Measurements from ENCODE around the gene RBBP8NL. TPM values are rescaled to one million over a fixed set of nuclear protein-coding genes. Genes with fewer than 3 reads are reported as not detected.
A peak's percentile ranks its signal among the peaks of the same experiment; 100 is the strongest.

RBBP8NL gene
- total RNA-seq, 1 experiment from 2014 or later: 1.5 TPM

GRCh38 chr20:62455929-62456328 lies 28.6 kb upstream of the RBBP8NL start:
- H3K9me3 Mint-ChIP-seq: no peaks in the 10 kb centered on the region
- H3K27ac Mint-ChIP-seq: peak overlapping the region; percentile 94
- H3K4me3 Mint-ChIP-seq: no peak overlapping the region
- no peaks in the 10 kb centered on the region for H3K36me3 Mint-ChIP-seq
- CTCF ChIA-PET: interaction anchor here (1.5 kb wide), 1 partner anchor 26 kb away, joined by 4 read pairs; no protein-coding TSS in a partner anchor
- peaks cover 5% of the 10 kb centered on the region; the same call in 1 of the 2 replicates for H3K4me1 Mint-ChIP-seq
- ATAC-seq (no peak), DNase-seq (ENCODE audit: low spot score) (no peak)
- H3K27me3 Mint-ChIP-seq (ENCODE audit: low read depth): no peaks in the 10 kb centered on the region
- TF ChIP-seq MAX (CRISPR knock-in tag; IDR thresholded peaks at IDR 0.05) (no peak), NFE2L1 (CRISPR knock-in tag; IDR thresholded peaks at IDR 0.05) (no peak), NR3C1 (CRISPR knock-in tag; conservative IDR thresholded peaks at IDR 0.05; ENCODE audit: low read depth) (no peak), RELA (CRISPR knock-in tag; IDR thresholded peaks at IDR 0.05; ENCODE audit: borderline replicate concordance) (no peak), RORB (CRISPR knock-in tag; IDR thresholded peaks at IDR 0.05) (no peak), ZNF396 (CRISPR knock-in tag; IDR thresholded peaks at IDR 0.05; ENCODE audit: borderline replicate concordance) (no peak), PRRX2 (CRISPR knock-in tag; IDR thresholded peaks at IDR 0.05) (no peak), NFYB (CRISPR knock-in tag; conservative IDR thresholded peaks at IDR 0.05; ENCODE audit: low read depth) (no peak), E2F5 (CRISPR knock-in tag; IDR thresholded peaks at IDR 0.05) (no peak), PRDM15 (CRISPR knock-in tag; IDR thresholded peaks at IDR 0.05) (no peak), ATF6 (CRISPR knock-in tag; IDR thresholded peaks at IDR 0.05) (no peak), GTF2I (CRISPR knock-in tag; conservative IDR thresholded peaks at IDR 0.05) (no peak), ZNF232 (CRISPR knock-in tag; IDR thresholded peaks at IDR 0.05) (no peak), JAZF1 (CRISPR knock-in tag; IDR thresholded peaks at IDR 0.05) (no peak), ZNF512 (CRISPR knock-in tag; IDR thresholded peaks at IDR 0.05; ENCODE audit: borderline replicate concordance) (no peak), NR1H2 (CRISPR knock-in tag; IDR thresholded peaks at IDR 0.05) (no peak), KAT7 (CRISPR knock-in tag; IDR thresholded peaks at IDR 0.05; ENCODE audit: borderline replicate concordance) (no peak), JUN (CRISPR knock-in tag; IDR thresholded peaks at IDR 0.05) (no peak)
- POLR2A ChIA-PET: no interaction called here

Data from WTC11 (cell line).